ENCODE results near the gene PHLDB2. TPM values are rescaled to one million over a fixed set of nuclear protein-coding genes. Genes with fewer than 3 reads are reported as not detected.
A peak's percentile ranks its signal among the peaks of the same experiment; 100 is the strongest.

PHLDB2 gene
- total RNA-seq, 2 experiments from 2014 or later: 2.5 to 4.1 TPM

GRCh38 chr3:111954228-111954990 lies 95.3 kb downstream of the PHLDB2 start:
- CTCF ChIA-PET: interaction anchor here (1.4 to 2.5 kb wide), 2 partner anchors 14 to 238 kb away, joined by 4 to 7 read pairs; no protein-coding TSS in a partner anchor
- Mint-ChIP-seq H3K4me1 (ENCODE audit: low read depth) (peaks cover 2% of the 10 kb centered on the region), H3K36me3 (ENCODE audit: low read depth) (no peaks in the 10 kb centered on the region), H3K4me3 (no peak overlapping the region), H3K27me3 (ENCODE audit: low read depth) (peaks cover 4% of the 10 kb centered on the region), H3K27ac (no peak overlapping the region), H3K9me3 (ENCODE audit: insufficient read depth) (no peaks in the 10 kb centered on the region)
- no peak for ATAC-seq
- no peak for DNase-seq
- POLR2A ChIA-PET: interaction anchor here (0.6 kb wide), 1 partner anchor 215 kb away, joined by 4 read pairs; no protein-coding TSS in a partner anchor

- ATAC-seq (no peak), DNase-seq (no peak)
- Mint-ChIP-seq H3K4me3 (no peak overlapping the region), H3K9me3 (ENCODE audit: insufficient read depth) (no peaks in the 10 kb centered on the region), H3K36me3 (ENCODE audit: low read depth) (no peaks in the 10 kb centered on the region), H3K4me1 (ENCODE audit: low read depth) (peaks cover 2% of the 10 kb centered on the region), H3K27me3 (ENCODE audit: low read depth) (no peaks in the 10 kb centered on the region), H3K27ac (no peak overlapping the region)
- ChIA-PET POLR2A (no interaction called here), CTCF (interaction anchor here (1.5 to 3.8 kb wide), 2 partner anchors 12 to 238 kb away, joined by 3 to 22 read pairs; no protein-coding TSS in a partner anchor)
These were observed 96.8 kb downstream of the PHLDB2 start for GRCh38 chr3:111955876-111956275.

GRCh38 chr3:111956449-111956848 lies 97.4 kb downstream of the PHLDB2 start:
- Mint-ChIP-seq H3K36me3 (ENCODE audit: low read depth) (no peaks in the 10 kb centered on the region), H3K9me3 (ENCODE audit: insufficient read depth) (no peaks in the 10 kb centered on the region), H3K27me3 (ENCODE audit: low read depth) (no peaks in the 10 kb centered on the region), H3K27ac (no peak overlapping the region), H3K4me3 (no peak overlapping the region), H3K4me1 (ENCODE audit: low read depth) (peaks cover 2% of the 10 kb centered on the region)
- POLR2A ChIA-PET: no interaction called here
- CTCF ChIA-PET: interaction anchor here (1.5 to 3.8 kb wide), 3 partner anchors 11 to 241 kb away, joined by 3 to 22 read pairs (median 8); no protein-coding TSS in a partner anchor
- no peak for DNase-seq
- ATAC-seq: no peak

GRCh38 chr3:111956995-111957734 lies 98.1 kb downstream of the PHLDB2 start:
- CTCF ChIA-PET: interaction anchor here (1.3 to 3.8 kb wide), 5 partner anchors 11 to 241 kb away, joined by 3 to 22 read pairs (median 6); no protein-coding TSS in a partner anchor

GRCh38 chr3:111961461-111962164 lies 102.5 kb downstream of the PHLDB2 start:
- ATAC-seq (no peak), DNase-seq (no peak)
- no peaks in the 10 kb centered on the region for H3K36me3 Mint-ChIP-seq (ENCODE audit: low read depth)
- peaks cover 2% of the 10 kb centered on the region for H3K4me1 Mint-ChIP-seq (ENCODE audit: low read depth)
- no peaks in the 10 kb centered on the region for H3K9me3 Mint-ChIP-seq (ENCODE audit: insufficient read depth)
- H3K4me3 Mint-ChIP-seq: no peak overlapping the region
- POLR2A ChIA-PET: no interaction called here
- H3K27ac Mint-ChIP-seq: no peak overlapping the region
- H3K27me3 Mint-ChIP-seq (ENCODE audit: low read depth): no peaks in the 10 kb centered on the region
- CTCF ChIA-PET: interaction anchor here (0.8 to 3.8 kb wide), 3 partner anchors 10 to 293 kb away, joined by 3 to 24 read pairs (median 3); no protein-coding TSS in a partner anchor

More at GRCh38 chr3:111956995-111957734, 98.1 kb downstream of the PHLDB2 start:
- peaks cover 2% of the 10 kb centered on the region for H3K4me1 Mint-ChIP-seq (ENCODE audit: low read depth)
- no peak overlapping the region for H3K27ac Mint-ChIP-seq
- H3K4me3 Mint-ChIP-seq: no peak overlapping the region
- no peaks in the 10 kb centered on the region for H3K27me3 Mint-ChIP-seq (ENCODE audit: low read depth)
- POLR2A ChIA-PET: no interaction called here
- no peaks in the 10 kb centered on the region for H3K36me3 Mint-ChIP-seq (ENCODE audit: low read depth)
- DNase-seq: no peak
- no peaks in the 10 kb centered on the region for H3K9me3 Mint-ChIP-seq (ENCODE audit: insufficient read depth)
- no peak for ATAC-seq

GRCh38 chr3:111963424-111963823 lies 104.4 kb downstream of the PHLDB2 start:
- no peaks in the 10 kb centered on the region for H3K9me3 Mint-ChIP-seq (ENCODE audit: insufficient read depth)
- ATAC-seq (no peak), DNase-seq (no peak)
- ChIA-PET CTCF (interaction anchor here (1.0 to 3.8 kb wide), 2 partner anchors 50 to 247 kb away, joined by 3 to 24 read pairs; no protein-coding TSS in a partner anchor), POLR2A (no interaction called here)
- H3K27me3 Mint-ChIP-seq (ENCODE audit: low read depth): no peaks in the 10 kb centered on the region
- peaks cover 4% of the 10 kb centered on the region for H3K4me1 Mint-ChIP-seq (ENCODE audit: low read depth)
- no peak overlapping the region for H3K4me3 Mint-ChIP-seq
- H3K27ac Mint-ChIP-seq: no peak overlapping the region
- no peaks in the 10 kb centered on the region for H3K36me3 Mint-ChIP-seq (ENCODE audit: low read depth)

GRCh38 chr3:111965484-111965883 lies 106.4 kb downstream of the PHLDB2 start:
- DNase-seq (no peak), ATAC-seq (no peak)
- no peaks in the 10 kb centered on the region for H3K36me3 Mint-ChIP-seq (ENCODE audit: low read depth)
- H3K27ac Mint-ChIP-seq: no peak overlapping the region
- H3K27me3 Mint-ChIP-seq (ENCODE audit: low read depth): no peaks in the 10 kb centered on the region
- no peak overlapping the region for H3K4me3 Mint-ChIP-seq
- CTCF ChIA-PET: interaction anchor here (1.1 to 12.1 kb wide), 8 partner anchors 13 to 297 kb away, joined by 3 to 234 read pairs (median 34); partner anchors contain the start of genes ABHD10 and PHLDB2
- H3K4me1 Mint-ChIP-seq (ENCODE audit: low read depth): peaks cover 4% of the 10 kb centered on the region
- POLR2A ChIA-PET: no interaction called here
- H3K9me3 Mint-ChIP-seq (ENCODE audit: insufficient read depth): no peaks in the 10 kb centered on the region

- Mint-ChIP-seq H3K27ac (no peak overlapping the region), H3K4me3 (no peak overlapping the region), H3K9me3 (ENCODE audit: insufficient read depth) (no peaks in the 10 kb centered on the region), H3K27me3 (ENCODE audit: low read depth) (peaks cover 3% of the 10 kb centered on the region), H3K36me3 (ENCODE audit: low read depth) (no peaks in the 10 kb centered on the region), H3K4me1 (ENCODE audit: low read depth) (peaks cover 4% of the 10 kb centered on the region)
- ChIA-PET CTCF (interaction anchor here (0.7 to 12.1 kb wide), 31 partner anchors 9 to 389 kb away, joined by 3 to 234 read pairs (median 5); partner anchors contain the start of genes ABHD10 and PHLDB2), POLR2A (interaction anchor here (1.0 kb wide), 1 partner anchor 250 kb away, joined by 3 read pairs; no protein-coding TSS in a partner anchor)
- ATAC-seq: no peak
- no peak for DNase-seq
These were observed 108.0 kb downstream of the PHLDB2 start for GRCh38 chr3:111967068-111967467.

- POLR2A ChIA-PET: interaction anchor here (0.6 to 1.0 kb wide), 2 partner anchors 48 to 250 kb away, joined by 3 read pairs; no protein-coding TSS in a partner anchor
These were observed 108.7 kb downstream of the PHLDB2 start for GRCh38 chr3:111967651-111968274.

GRCh38 chr3:111968319-111969054 lies 109.4 kb downstream of the PHLDB2 start:
- peaks cover 4% of the 10 kb centered on the region for H3K4me1 Mint-ChIP-seq (ENCODE audit: low read depth)
- POLR2A ChIA-PET: interaction anchor here (0.6 to 1.0 kb wide), 2 partner anchors 47 to 251 kb away, joined by 3 read pairs; no protein-coding TSS in a partner anchor
- DNase-seq (no peak), ATAC-seq (no peak)
- H3K36me3 Mint-ChIP-seq (ENCODE audit: low read depth): no peaks in the 10 kb centered on the region
- no peaks in the 10 kb centered on the region for H3K9me3 Mint-ChIP-seq (ENCODE audit: insufficient read depth)
- CTCF ChIA-PET: interaction anchor here (0.6 to 12.1 kb wide), 33 partner anchors 10 to 391 kb away, joined by 3 to 234 read pairs (median 5); partner anchors contain the start of genes ABHD10 and PHLDB2
- H3K27ac Mint-ChIP-seq: no peak overlapping the region
- no peak overlapping the region for H3K4me3 Mint-ChIP-seq
- peaks cover 3% of the 10 kb centered on the region for H3K27me3 Mint-ChIP-seq (ENCODE audit: low read depth)

More at GRCh38 chr3:111967651-111968274, 108.7 kb downstream of the PHLDB2 start:
- CTCF ChIA-PET: interaction anchor here (0.6 to 12.1 kb wide), 40 partner anchors 10 to 390 kb away, joined by 3 to 234 read pairs (median 4); partner anchors contain the start of genes ABHD10 and PHLDB2
- Mint-ChIP-seq H3K27me3 (ENCODE audit: low read depth) (peaks cover 3% of the 10 kb centered on the region), H3K4me1 (ENCODE audit: low read depth) (peaks cover 4% of the 10 kb centered on the region), H3K36me3 (ENCODE audit: low read depth) (no peaks in the 10 kb centered on the region), H3K4me3 (no peak overlapping the region), H3K27ac (no peak overlapping the region), H3K9me3 (ENCODE audit: insufficient read depth) (no peaks in the 10 kb centered on the region)
- peak; percentile 85 for ATAC-seq
- DNase-seq: peak; percentile 87
